Left ventricle myocardium inferior (tissue), 1 donor: ENCODE results near the gene KDM3A. TPM values are rescaled to one million over a fixed set of nuclear protein-coding genes. Genes with fewer than 3 reads are reported as not detected.
A peak's percentile ranks its signal among the peaks of the same experiment; 100 is the strongest.

Source experiments
- DNase-seq: peaks from one replicate; pipeline ENCODE4 v3.0.0-alpha.2; 2020
- H3K27ac ChIP-seq: fragments of 200-600 bp; replicated peaks from 2 replicates; pipeline ENCODE4 v1.8.0; 2021
- H3K27me3 ChIP-seq: fragments of 200-600 bp; 2 replicates; pipeline ENCODE4 v1.8.0; 2021; ENCODE audit warnings: low read depth
- H3K36me3 ChIP-seq: fragments of 200-600 bp; 2 replicates; pipeline ENCODE4 v1.8.0; 2021
- H3K4me1 ChIP-seq: fragments of 200-600 bp; 2 replicates; pipeline ENCODE4 v1.8.0; 2021
- H3K4me3 ChIP-seq: fragments of 200-600 bp; 2 replicates; pipeline ENCODE4 v1.8.0; 2021; ENCODE audit warnings: mild to moderate bottlenecking, moderate library complexity
- H3K9me3 ChIP-seq: fragments of 200-600 bp; replicated peaks from 2 replicates; pipeline ENCODE4 v1.8.0; 2021
- intact Hi-C: fragments of 100-400 bp; cut with micrococcal nuclease; formaldehyde crosslinking; loops from one replicate; pipeline ENCODE4 v1.11.0; 2022
- total RNA-seq: library from RNA; stranded (reverse); fragmentation: NEBNext Ultra II Directional; extraction: Animal tissue kit (Norgen Biotek cat#: 25700); gene quantifications from one replicate; pipeline ENCODE4 v1.2.1, GENCODE V29; 2021
- TF ChIP-seq, protein P1 (sequence below): fragments of 200-600 bp; IDR thresholded peaks from 2 replicates; pipeline ENCODE4 v1.8.0; 2021; ENCODE audit warnings: antibody characterized with exemption, mild to moderate bottlenecking, borderline replicate concordance
- donor health status: DM: no; HTN: yes; CAD: no; lungs with severe emphysema.

The KDM3A gene
- total RNA-seq, 1 donor from 2014 or later = 36.2 TPM

DNA sequence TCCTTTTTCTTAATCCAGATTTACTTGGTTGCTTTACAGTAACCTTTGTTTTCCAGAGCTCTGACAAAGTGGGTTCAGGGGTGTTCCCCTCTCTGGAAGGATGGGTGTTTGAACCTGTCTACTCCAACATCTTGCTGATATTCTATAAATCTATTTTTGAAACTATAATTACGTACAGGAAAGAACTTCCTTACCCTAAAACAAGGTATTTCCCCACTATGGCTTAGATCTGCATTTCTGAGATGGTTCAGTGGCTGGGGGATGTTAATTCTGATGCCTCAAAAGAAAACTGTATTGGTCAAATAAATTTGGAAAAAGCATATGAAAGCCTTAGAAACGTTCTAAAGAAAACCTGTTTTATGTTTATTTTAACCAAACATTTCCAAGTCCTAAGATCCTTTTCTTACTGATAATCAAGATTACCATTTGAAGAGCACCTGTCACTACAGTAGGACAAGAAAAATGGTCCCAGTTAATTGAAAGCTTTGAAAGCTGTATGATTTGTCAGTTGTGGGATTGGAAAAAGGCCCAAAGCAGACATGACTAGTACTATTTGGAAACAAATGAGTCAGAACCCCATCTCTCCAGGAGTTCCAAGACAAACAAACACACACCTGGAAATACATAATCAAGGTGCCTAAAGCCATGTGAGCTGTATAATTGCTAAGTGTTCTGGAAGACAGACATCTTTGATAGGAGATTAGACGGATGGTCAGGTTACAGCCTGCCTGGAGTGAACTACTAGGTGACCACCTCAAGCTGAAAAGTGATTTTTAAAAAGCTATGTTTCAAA lies 57.5 kb downstream of the KDM3A start:
- H3K9me3 ChIP-seq = peaks cover 10% of the 10 kb centered on the region
- TF ChIP-seq, protein P1, sequence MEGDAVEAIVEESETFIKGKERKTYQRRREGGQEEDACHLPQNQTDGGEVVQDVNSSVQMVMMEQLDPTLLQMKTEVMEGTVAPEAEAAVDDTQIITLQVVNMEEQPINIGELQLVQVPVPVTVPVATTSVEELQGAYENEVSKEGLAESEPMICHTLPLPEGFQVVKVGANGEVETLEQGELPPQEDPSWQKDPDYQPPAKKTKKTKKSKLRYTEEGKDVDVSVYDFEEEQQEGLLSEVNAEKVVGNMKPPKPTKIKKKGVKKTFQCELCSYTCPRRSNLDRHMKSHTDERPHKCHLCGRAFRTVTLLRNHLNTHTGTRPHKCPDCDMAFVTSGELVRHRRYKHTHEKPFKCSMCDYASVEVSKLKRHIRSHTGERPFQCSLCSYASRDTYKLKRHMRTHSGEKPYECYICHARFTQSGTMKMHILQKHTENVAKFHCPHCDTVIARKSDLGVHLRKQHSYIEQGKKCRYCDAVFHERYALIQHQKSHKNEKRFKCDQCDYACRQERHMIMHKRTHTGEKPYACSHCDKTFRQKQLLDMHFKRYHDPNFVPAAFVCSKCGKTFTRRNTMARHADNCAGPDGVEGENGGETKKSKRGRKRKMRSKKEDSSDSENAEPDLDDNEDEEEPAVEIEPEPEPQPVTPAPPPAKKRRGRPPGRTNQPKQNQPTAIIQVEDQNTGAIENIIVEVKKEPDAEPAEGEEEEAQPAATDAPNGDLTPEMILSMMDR = no peak
- H3K27ac ChIP-seq = no peak overlapping the region
- H3K36me3 ChIP-seq = peaks cover 92% of the 10 kb centered on the region
- intact Hi-C loops = no loop called here
- DNase-seq = no peak
- no peaks in the 10 kb centered on the region for H3K27me3 ChIP-seq
- peaks cover 11% of the 10 kb centered on the region for H3K4me1 ChIP-seq
- H3K4me3 ChIP-seq = no peak overlapping the region

DNA sequence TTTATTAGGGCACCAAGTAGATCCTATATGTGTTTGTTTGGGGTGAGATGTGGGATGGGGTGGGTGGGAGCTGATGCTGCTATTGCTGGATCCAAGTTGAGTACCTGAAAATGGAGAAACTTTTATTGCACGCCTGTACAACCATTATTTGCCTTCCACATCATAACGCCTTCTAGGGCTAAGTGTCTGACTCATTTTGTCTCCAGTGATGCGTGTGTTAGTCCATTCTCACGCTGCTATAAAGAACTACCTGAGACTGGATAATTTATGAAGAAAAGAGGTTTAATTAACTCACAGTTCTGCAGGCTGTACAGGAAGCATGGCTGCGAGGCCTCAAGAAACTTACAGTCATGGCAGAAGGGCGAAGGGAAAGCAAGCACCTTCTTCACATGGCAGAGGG lies 58.2 kb downstream of the KDM3A start:
- intact Hi-C loops = no loop called here
- DNase-seq = no peak
- Histone ChIP-seq H3K9me3 (peaks cover 10% of the 10 kb centered on the region), H3K36me3 (peaks cover 92% of the 10 kb centered on the region), H3K27ac (no peak overlapping the region), H3K4me1 (peaks cover 11% of the 10 kb centered on the region), H3K27me3 (no peaks in the 10 kb centered on the region), H3K4me3 (no peak overlapping the region)
- TF ChIP-seq, protein P1 = no peak

DNA sequence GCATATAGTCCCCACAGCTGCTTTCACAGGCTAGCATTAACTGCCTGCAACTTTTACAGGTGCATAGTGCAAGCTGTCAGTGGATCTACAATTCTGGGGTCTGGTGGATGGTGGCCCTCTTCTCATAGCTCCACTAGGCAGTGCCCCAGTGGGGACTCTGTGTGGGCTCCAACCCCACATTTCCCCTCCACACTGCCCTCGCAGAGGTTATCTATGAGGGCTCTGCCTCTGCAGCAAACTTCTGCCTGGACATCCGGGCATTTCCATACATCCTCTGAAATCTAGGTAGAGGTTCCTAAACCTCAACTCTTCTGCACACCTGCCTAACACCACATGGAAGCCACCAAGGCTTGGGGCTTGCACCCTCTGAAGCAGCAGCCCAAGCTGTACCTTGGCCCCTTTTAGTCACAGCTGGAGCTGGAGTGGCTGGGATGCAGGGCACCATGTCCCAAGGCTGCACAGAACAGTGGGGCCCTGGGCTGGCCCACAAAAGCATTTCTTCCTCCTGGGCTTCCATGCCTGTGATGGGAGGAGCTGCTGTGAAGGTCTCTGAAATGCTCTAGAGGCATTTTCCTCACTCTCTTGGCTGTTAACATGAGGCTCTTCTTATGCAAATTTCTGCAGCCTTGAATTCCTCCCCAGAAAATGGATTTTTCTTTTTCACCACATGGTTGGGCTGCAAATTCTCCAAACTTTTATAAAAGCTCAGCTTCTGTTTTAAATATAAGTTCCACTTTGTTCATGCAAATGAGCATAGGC lies 59.3 kb downstream of the KDM3A start:
- DNase-seq = no peak
- H3K4me1 ChIP-seq = peaks cover 11% of the 10 kb centered on the region
- H3K9me3 ChIP-seq = peaks cover 10% of the 10 kb centered on the region
- TF ChIP-seq, protein P1 = no peak
- H3K27ac ChIP-seq = no peak overlapping the region
- no peak overlapping the region for H3K4me3 ChIP-seq
- intact Hi-C loops = no loop called here
- H3K27me3 ChIP-seq = no peaks in the 10 kb centered on the region
- peaks cover 91% of the 10 kb centered on the region for H3K36me3 ChIP-seq

DNA sequence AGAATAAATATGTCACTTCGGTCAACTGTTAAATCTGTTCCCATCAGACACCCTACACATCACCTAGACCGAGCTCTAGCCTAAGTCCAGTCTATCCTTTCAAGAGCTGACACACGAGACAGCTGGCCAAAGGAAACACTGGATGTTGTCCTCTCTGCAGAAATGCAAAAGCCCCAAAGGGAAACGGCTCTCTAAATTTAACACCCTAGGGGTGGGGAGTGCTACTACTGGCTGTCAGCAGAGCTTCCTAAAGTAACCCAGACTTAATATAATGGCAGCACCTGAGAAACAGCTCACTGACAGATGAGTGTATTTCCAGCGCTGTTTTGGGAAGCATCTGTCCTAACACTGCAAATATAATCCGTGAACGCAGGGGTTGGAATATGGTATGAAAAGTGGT lies 66.4 kb downstream of the KDM3A start:
- no peaks in the 10 kb centered on the region for H3K27me3 ChIP-seq
- TF ChIP-seq, protein P1 = no peak
- H3K4me1 ChIP-seq = peaks cover 48% of the 10 kb centered on the region
- peak overlapping the region; percentile 2 for H3K27ac ChIP-seq
- H3K4me3 ChIP-seq = no peak overlapping the region
- H3K9me3 ChIP-seq = no peaks in the 10 kb centered on the region
- intact Hi-C loops = no loop called here
- no peak for DNase-seq
- H3K36me3 ChIP-seq = peaks cover 73% of the 10 kb centered on the region

DNA sequence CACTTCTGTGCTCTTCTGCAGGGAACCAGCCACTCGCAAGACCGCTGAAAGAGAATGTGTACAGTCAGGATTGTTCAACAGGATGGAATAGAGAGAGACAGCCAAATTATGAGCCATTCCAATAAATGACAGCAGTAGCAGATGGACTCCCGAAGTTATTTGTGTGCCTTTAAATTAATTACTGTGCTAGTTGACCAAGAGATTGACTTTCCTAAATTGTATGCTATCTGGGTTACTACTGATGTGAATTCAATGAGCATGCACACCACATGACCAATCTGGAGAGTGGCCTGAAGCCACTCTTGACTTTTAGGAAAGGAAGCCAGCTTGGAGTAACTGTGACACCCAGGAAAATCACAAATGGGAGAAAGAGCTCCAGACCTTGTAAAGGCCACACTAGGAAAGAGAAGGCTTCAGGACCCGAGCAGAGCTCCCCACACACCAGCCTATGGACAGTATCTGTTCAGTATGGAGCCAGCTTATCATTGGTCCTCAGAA lies 69.3 kb downstream of the KDM3A start:
- H3K9me3 ChIP-seq = no peaks in the 10 kb centered on the region
- peak overlapping the region; percentile 64 for H3K27ac ChIP-seq
- H3K36me3 ChIP-seq = peaks cover 46% of the 10 kb centered on the region
- intact Hi-C loops = no loop called here
- TF ChIP-seq, protein P1 = no peak
- H3K27me3 ChIP-seq = no peaks in the 10 kb centered on the region
- no peak overlapping the region for H3K4me3 ChIP-seq
- no peak for DNase-seq
- H3K4me1 ChIP-seq = peaks cover 65% of the 10 kb centered on the region
